RWPE1 (cell line): ENCODE results near the gene PROP1.

ENCODE experiments used
- CTCF ChIA-PET: fragments of 350-600 bp; sonication (Branson Sonifier 250); formaldehyde crosslinking; extraction: SDS; loops from one replicate; lab custom pipeline; 2021; lab: Yijun Ruan, JAX
- POLR2A ChIA-PET: fragments of 400-600 bp; formaldehyde crosslinking; extraction: SDS; loops from one replicate; lab custom pipeline; 2020; ENCODE audit warnings: antibody characterized with exemption; ENCODE audit not compliant: low non-redundant PET; lab: Yijun Ruan, JAX
- DNase-seq: peaks from one replicate; pipeline ENCODE4 v3.0.0; 2012; ENCODE audit warnings: low spot score
- H3K27ac ChIP-seq: fragments of 450-650 bp; 2 replicates; pipeline ENCODE4 v1.5.1; 2017
- CTCF ChIP-seq: fragments of 450-650 bp; conservative IDR thresholded peaks from 2 replicates; pipeline ENCODE4 v1.5.1; 2017; ENCODE audit warnings: low read depth, mild to moderate bottlenecking

Gene PROP1

GRCh38 chr5:177967221-177967887, 28.7 kb downstream of the PROP1 start:
- no peak for TF ChIP-seq CTCF
- CTCF ChIA-PET = interaction anchor here (0.6 to 1.5 kb wide), 3 partner anchors 109 to 590 kb away, joined by 3 to 7 read pairs (median 4); no protein-coding TSS in a partner anchor
- DNase-seq = no peak
- H3K27ac ChIP-seq = no peak overlapping the region
- POLR2A ChIA-PET = no interaction called here

DNA sequence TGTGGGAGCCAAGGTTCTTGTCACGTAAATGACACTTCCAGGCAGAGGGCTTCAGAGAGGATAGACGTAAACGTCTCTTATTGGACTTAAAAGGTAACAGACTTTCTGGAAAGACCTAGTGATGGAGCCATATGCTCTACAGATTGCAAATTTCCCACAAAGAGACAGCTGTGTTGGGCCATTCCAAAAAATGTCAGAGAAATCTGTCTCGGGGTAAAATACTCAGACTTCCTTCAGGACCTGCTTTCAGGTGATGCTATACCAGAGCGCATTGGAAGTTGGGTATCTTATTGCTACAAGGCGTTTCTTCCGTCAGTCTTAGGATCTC, 29.2 kb downstream of the PROP1 start:
- no peak for TF ChIP-seq CTCF
- POLR2A ChIA-PET = no interaction called here
- no peak for DNase-seq
- H3K27ac ChIP-seq = no peak overlapping the region
- CTCF ChIA-PET = interaction anchor here (1.5 kb wide), 1 partner anchor 109 kb away, joined by 4 read pairs; no protein-coding TSS in a partner anchor

DNA sequence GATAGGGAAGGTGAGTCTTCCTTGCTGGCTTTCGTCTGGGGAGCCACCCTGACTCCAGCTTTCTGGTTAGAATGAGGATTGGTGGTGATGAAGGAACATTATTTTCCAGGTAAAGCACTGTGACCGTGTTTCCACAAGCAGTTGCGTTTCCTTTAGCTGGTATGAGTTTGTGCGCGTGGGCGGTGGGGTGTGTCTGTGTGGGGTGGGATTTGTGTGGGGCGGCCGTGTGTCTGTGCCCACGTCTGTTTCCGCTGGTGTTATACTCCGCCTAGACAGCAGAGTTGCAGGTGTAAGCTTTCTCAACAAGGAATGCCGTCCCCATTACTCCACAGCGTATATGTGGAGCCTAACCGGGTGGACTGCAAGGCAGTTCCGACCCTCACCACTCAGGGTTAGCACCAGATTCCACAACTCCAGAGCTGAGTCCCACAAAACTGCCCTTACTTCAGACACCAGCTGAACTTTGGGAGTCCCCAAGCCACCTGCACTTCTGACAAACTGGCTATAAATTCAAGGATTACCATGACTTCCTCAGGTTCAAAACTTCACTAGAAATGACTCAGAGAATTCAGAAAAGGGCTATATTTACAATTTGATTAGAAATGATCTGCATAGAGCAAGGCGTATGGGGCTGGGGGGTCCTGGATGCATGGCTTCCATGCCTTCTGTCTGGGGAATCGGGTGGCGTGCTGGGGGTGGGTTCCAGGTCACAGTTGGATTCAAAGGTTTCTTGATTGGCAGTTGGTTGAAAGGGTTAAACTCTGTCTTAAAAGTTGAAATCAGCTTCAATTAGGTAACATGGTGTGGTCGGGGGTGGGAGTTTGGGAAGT, 29.8 kb downstream of the PROP1 start:
- ChIA-PET POLR2A (no interaction called here), CTCF (no interaction called here)
- DNase-seq = no peak
- H3K27ac ChIP-seq = no peak overlapping the region
- no peak for TF ChIP-seq CTCF

- DNase-seq = no peak
- H3K27ac ChIP-seq = no peak overlapping the region
- POLR2A ChIA-PET = no interaction called here
- TF ChIP-seq CTCF = no peak
- CTCF ChIA-PET = interaction anchor here (0.9 kb wide), 1 partner anchor 9 kb away, joined by 4 read pairs; no protein-coding TSS in a partner anchor
Measured at GRCh38 chr5:177964471-177964870, 31.6 kb downstream of the PROP1 start.

DNA sequence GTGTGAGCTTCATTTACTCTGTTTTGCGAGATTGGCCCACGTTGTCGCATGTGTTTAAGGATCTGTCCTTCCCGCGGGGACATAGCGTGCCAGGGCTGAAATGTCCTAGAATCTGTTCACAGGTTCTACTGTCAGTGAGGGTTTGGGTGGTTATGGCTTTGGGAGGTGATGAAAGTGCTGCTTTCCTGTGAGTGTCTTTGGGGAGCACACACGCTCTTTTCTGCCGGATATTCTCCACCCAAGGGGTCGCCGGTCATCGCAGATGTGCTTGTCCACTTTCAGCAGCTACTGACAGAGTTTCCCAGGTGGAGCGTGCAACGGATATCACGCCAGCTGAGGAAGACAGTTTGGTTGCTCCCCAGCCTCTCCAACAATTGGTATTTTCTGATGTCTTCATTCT, 32.1 kb downstream of the PROP1 start:
- ChIA-PET POLR2A (no interaction called here), CTCF (interaction anchor here (0.9 kb wide), 1 partner anchor 8 kb away, joined by 4 read pairs; no protein-coding TSS in a partner anchor)
- H3K27ac ChIP-seq = no peak overlapping the region
- no peak for DNase-seq
- TF ChIP-seq CTCF = no peak

GRCh38 chr5:177959315-177959714, 36.7 kb downstream of the PROP1 start:
- ChIA-PET CTCF (interaction anchor here (0.6 kb wide), 1 partner anchor 352 kb away, joined by 3 read pairs; no protein-coding TSS in a partner anchor), POLR2A (no interaction called here)
- TF ChIP-seq CTCF = no peak

More at GRCh38 chr5:177959315-177959714, 36.7 kb downstream of the PROP1 start:
- no peak for DNase-seq
- H3K27ac ChIP-seq = no peak overlapping the region
